Measurements from ENCODE around the gene TUBGCP5. TPM values are rescaled to one million over a fixed set of nuclear protein-coding genes. Genes with fewer than 3 reads are reported as not detected.

The TUBGCP5 gene
- total and polyA plus RNA-seq, 2 of the 4 experiments (the other 2 are of a cell fraction): 13.0 to 19.4 TPM

DNA sequence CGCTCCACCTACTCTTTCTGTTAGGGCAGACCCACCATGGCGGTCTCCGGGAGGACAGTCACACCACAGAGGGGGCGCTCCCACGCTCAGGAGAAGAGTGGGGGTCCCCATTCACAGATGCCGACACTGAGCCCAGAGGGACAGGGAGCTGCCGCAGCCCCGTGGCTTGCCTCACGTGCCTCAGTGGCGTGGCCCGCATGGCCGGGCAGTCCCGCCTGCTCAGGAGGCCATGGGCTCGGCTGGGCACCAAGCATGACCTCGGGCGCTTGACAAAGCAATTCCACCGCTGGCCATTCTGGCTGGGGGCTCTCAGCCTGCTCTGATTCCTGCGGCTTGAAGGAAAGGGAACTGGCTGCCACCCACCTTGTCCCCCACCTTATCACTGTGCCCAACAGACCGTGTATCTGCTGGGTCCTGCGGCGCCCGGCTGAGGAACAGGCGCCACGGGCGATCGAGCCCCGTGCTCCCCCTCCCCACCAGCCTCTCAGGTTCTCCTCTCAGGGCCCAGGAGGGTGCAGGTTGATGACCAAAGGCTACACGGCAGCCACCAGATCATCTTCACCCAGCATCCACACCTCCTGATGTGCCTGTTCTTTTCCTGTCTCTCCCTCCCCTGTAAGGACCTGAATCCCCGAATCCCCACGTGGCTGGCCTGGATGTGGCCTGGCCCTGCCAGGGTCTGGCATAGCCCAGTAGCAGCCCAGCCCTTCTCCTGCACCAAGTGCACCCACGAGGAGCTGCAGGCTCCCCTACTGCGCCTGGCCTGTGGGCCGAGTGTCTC lies 79.9 kb downstream of the TUBGCP5 start (continued):
- TF ChIP-seq FOS (IDR thresholded peaks at IDR 0.05; ENCODE audit: low read depth, low read length): no peak

DNA sequence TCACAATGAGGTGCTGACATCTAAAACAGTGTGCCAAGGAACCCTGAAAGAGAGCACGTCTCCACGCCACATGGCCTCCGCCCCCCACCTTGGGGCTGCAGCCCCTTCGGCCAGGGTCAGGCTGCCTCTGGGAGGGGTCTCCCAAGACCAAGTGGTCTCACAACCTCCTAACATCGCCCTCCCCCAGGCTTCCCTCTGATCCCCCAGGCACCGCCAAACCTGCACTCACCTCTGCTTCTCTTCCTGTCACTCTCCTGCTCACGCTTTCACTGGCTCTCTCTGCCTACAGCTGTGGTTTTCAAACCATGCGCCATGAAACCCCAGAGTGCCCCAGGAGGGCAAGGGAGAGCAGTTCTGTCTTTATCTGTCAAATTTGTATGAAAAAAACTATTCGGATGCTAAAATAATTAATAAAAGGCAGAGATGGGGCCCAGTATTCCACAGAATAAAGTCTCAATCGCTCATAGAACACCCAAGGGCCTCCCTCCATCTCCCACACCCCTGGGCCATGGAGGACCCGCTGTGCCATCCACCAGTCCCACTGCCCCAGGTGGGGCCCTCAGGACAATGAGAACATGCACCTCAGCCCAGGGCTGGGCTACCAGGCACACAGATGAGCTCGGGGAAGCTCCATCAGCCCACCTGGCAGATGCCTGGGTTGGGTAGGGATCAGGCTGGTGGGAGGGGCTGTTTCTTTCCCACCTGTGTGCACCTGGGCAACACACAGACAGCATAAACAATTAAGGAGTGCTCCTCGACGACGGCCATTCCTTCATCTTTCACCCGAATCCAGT lies 80.7 kb downstream of the TUBGCP5 start:
- Histone ChIP-seq H4K5ac (ENCODE audit: low read depth, low read length) (no peak overlapping the region), H3K27ac (ENCODE audit: insufficient read depth, low read length) (no peak overlapping the region), H4K8ac (ENCODE audit: low read depth in 2 of 2, low read length in 2 of 2) (no peak overlapping the region), H3K9me1 (ENCODE audit: insufficient read depth, low read length) (peaks cover 26% of the 10 kb centered on the region), H2AK5ac (ENCODE audit: low read depth, low read length) (no peak overlapping the region), H3K4me1 (ENCODE audit: control insufficient read depth, insufficient read depth, low read length) (peaks cover 14% of the 10 kb centered on the region), H3K4ac (ENCODE audit: low read depth, low read length) (no peak overlapping the region), H2BK15ac (ENCODE audit: low read depth, low read length) (no peak overlapping the region), H2BK20ac (ENCODE audit: low read depth, low read length) (no peak overlapping the region), H3K18ac (ENCODE audit: low read depth, low read length) (no peak overlapping the region), H3K23ac (ENCODE audit: low read depth, low read length) (no peak overlapping the region), H4K20me1 (ENCODE audit: insufficient read depth, low read length) (peaks cover 88% of the 10 kb centered on the region), H3K27me3 (ENCODE audit: control insufficient read depth, insufficient read depth, low read length) (no peaks in the 10 kb centered on the region), H2BK5ac (ENCODE audit: low read depth, low read length, poor library complexity, severe bottlenecking) (no peak overlapping the region), H4K91ac (ENCODE audit: insufficient read depth, low read depth, low read length) (no peak overlapping the region), H3K14ac (replicated peaks; ENCODE audit: low read depth, low read length) (no peak overlapping the region), H3K56ac (ENCODE audit: extremely low read depth, insufficient read depth, low read length) (no peak overlapping the region), H3K36me3 (ENCODE audit: control insufficient read depth, insufficient read depth, low read length) (no peaks in the 10 kb centered on the region; the same call in none of the 2 replicates), H2BK120ac (ENCODE audit: low read depth, low read length) (no peak overlapping the region), H3K79me1 (ENCODE audit: low read depth in 1 of 2, low read length in 2 of 2) (peaks cover 7 to 86% of the 10 kb centered on the region in 2 experiments), H2AFZ (replicated peaks; ENCODE audit: low read length, poor library complexity) (no peak overlapping the region), H2AK9ac (replicated peaks; ENCODE audit: low read depth, low read length, poor library complexity) (peak overlapping the region; percentile 63), H3K4me2 (ENCODE audit: low read depth, low read length) (no peak overlapping the region), H3K9ac (ENCODE audit: low read depth, low read length) (no peak overlapping the region), H3K4me3 (ENCODE audit: insufficient read depth, low read depth, low read length) (no peak overlapping the region), H3K9me3 (ENCODE audit: control insufficient read depth, insufficient read depth, low read length) (no peaks in the 10 kb centered on the region)
- TF ChIP-seq SMC3 (IDR thresholded peaks at IDR 0.05; ENCODE audit: low read depth, low read length): no peak
- TF ChIP-seq NFE2L2 (IDR thresholded peaks at IDR 0.05; ENCODE audit: low read depth, low read length): no peak
- TF ChIP-seq BHLHE40 (IDR thresholded peaks at IDR 0.05; ENCODE audit: low read depth, low read length): no peak
- TF ChIP-seq RCOR1 (IDR thresholded peaks at IDR 0.05; ENCODE audit: insufficient replicate concordance, low read length): no peak
- TF ChIP-seq FOS (IDR thresholded peaks at IDR 0.05; ENCODE audit: low read depth, low read length): no peak
- BruUV-seq (replicated peaks): no TSS peak
- WGBS, 2 experiments (ENCODE audit: extremely low coverage in 2 of 2, insufficient read length in 1 of 2): 100% methylated on average over 1 of the region's 16 CpGs; no CpG with 5 or more reads in 1 of the 2 experiments
- intact Hi-C loops (cut with micrococcal nuclease): no loop called here
- DNase-seq (no peak), ATAC-seq (ENCODE audit: low read depth) (no peak)
- CTCF ChIA-PET: no interaction called here
- in situ Hi-C loops (cut with MboI; ENCODE audit: low sequenced_read_pairs): no loop called here
- dilution Hi-C loops (cut with HindIII; ENCODE audit: low sequenced_read_pairs, unreplicated experiment): no loop called here
- POLR2A ChIA-PET (ENCODE audit: unreplicated experiment): no interaction called here

All from IMR-90 (cell line).